WERI-Rb-1 (cell line): ENCODE data around the gene PRKD1.

ENCODE experiments used
- DNase-seq: peaks from one replicate; pipeline ENCODE4 v3.0.0-alpha.2; 2020
- H3K27ac ChIP-seq: fragments of 250-450 bp; sonication (Bioruptor Pico); 2 replicates; pipeline ENCODE4 v1.5.1; 2020; ENCODE audit warnings: mild to moderate bottlenecking, moderate library complexity
- H3K27me3 ChIP-seq: fragments of 250-450 bp; sonication (Bioruptor Pico); 2 replicates; pipeline ENCODE4 v1.5.1; 2021; ENCODE audit warnings: mild to moderate bottlenecking, low read depth, moderate library complexity; ENCODE audit not compliant: insufficient read depth, severe bottlenecking
- H3K36me3 ChIP-seq: fragments of 250-450 bp; sonication (Bioruptor Pico); 2 replicates; pipeline ENCODE4 v1.5.1; 2020; ENCODE audit warnings: mild to moderate bottlenecking, moderate library complexity
- H3K4me3 ChIP-seq: 2 replicates; pipeline ENCODE4 v1.5.1; 2011; ENCODE audit warnings: low read depth, mild to moderate bottlenecking, control low read depth, low read length
- H3K9me3 ChIP-seq: fragments of 250-450 bp; sonication (Bioruptor Pico); 2 replicates; pipeline ENCODE4 v1.5.1; 2021; ENCODE audit warnings: mild to moderate bottlenecking, moderate library complexity; ENCODE audit not compliant: severe bottlenecking
- CTCF ChIP-seq: IDR thresholded peaks from 2 replicates; pipeline ENCODE4 v1.5.1; 2011; ENCODE audit warnings: low read depth, mild to moderate bottlenecking, control low read depth, inconsistent platforms, low read length

PRKD1 gene

GRCh38 chr14:29804481-29805266 is 123.0 kb downstream of the PRKD1 start:
- Histone ChIP-seq H3K36me3 (no peaks in the 10 kb centered on the region), H3K27ac (no peak overlapping the region), H3K9me3 (no peaks in the 10 kb centered on the region), H3K4me3 (no peak overlapping the region), H3K27me3 (no peaks in the 10 kb centered on the region)
- DNase-seq: no peak
- no peak for TF ChIP-seq CTCF

- Histone ChIP-seq H3K36me3 (no peaks in the 10 kb centered on the region), H3K4me3 (no peak overlapping the region), H3K27me3 (no peaks in the 10 kb centered on the region), H3K27ac (no peak overlapping the region), H3K9me3 (no peaks in the 10 kb centered on the region)
- DNase-seq: no peak
- no peak for TF ChIP-seq CTCF
Observed at GRCh38 chr14:29803045-29803444, 124.6 kb downstream of the PRKD1 start.

GRCh38 chr14:29802211-29802610 is 125.4 kb downstream of the PRKD1 start:
- Histone ChIP-seq H3K4me3 (no peak overlapping the region), H3K27me3 (no peaks in the 10 kb centered on the region), H3K36me3 (no peaks in the 10 kb centered on the region), H3K27ac (no peak overlapping the region), H3K9me3 (no peaks in the 10 kb centered on the region)
- no peak for TF ChIP-seq CTCF
- no peak for DNase-seq

- no peak for DNase-seq
- Histone ChIP-seq H3K36me3 (no peaks in the 10 kb centered on the region), H3K27me3 (no peaks in the 10 kb centered on the region), H3K27ac (no peak overlapping the region), H3K4me3 (no peak overlapping the region), H3K9me3 (no peaks in the 10 kb centered on the region)
- TF ChIP-seq CTCF: no peak
Observed at GRCh38 chr14:29800961-29801360, 126.7 kb downstream of the PRKD1 start.

GRCh38 chr14:29799464-29800095 is 128.1 kb downstream of the PRKD1 start:
- H3K4me3 ChIP-seq: no peak overlapping the region
- no peak overlapping the region for H3K27ac ChIP-seq
- H3K9me3 ChIP-seq: no peaks in the 10 kb centered on the region
- no peak for DNase-seq
- no peaks in the 10 kb centered on the region for H3K27me3 ChIP-seq
- TF ChIP-seq CTCF: no peak
- H3K36me3 ChIP-seq: no peaks in the 10 kb centered on the region
